Body of pancreas (tissue), 4 donors: ENCODE measurements around the gene BACH2. TPM values are rescaled to one million over a fixed set of nuclear protein-coding genes. Genes with fewer than 3 reads are reported as not detected.

Experiments used
- ATAC-seq: fragments of 150-250 bp; one replicate; pipeline ENCODE4 v1.9.1; 2016
- DNase-seq, 4 donors: peaks; one replicate each; pipeline ENCODE4 v3.0.0-alpha.2; 2019
- H3K27ac ChIP-seq, 4 donors: fragments of 200-600 bp; sonication (generic); 1 replicate in 3 of 4; 2 replicates in 1 of 4; pipeline versions ENCODE4 v1.5.1 to v1.6.1; 2016 to 2019; ENCODE audit warnings: mild to moderate bottlenecking in 1 of 4, mixed read lengths in 1 of 4, moderate library complexity in 1 of 4
- H3K27me3 ChIP-seq, 2 donors: fragments of 200-600 bp; sonication (generic); one replicate each; pipeline ENCODE4 v1.6.0; 2016; ENCODE audit warnings: mild to moderate bottlenecking in 1 of 2
- H3K36me3 ChIP-seq, 2 donors: fragments of 200-600 bp; sonication (generic); replicated peaks in 1 of 2; 2 replicates each; pipeline ENCODE4 v1.5.1; 2016; ENCODE audit warnings: low read depth in 2 of 2; ENCODE audit not compliant: insufficient read depth in 1 of 2
- H3K4me1 ChIP-seq: fragments of 200-600 bp; sonication (generic); one replicate; pipeline ENCODE4 v1.6.0; 2016
- H3K4me3 ChIP-seq, 2 donors: fragments of 200-600 bp; sonication (generic); 1 replicate in 1 of 2; 2 replicates in 1 of 2; pipeline ENCODE4 v1.5.1; 2016 to 2019
- H3K9me3 ChIP-seq, 3 donors: fragments of 200-600 bp; sonication (generic); 1 replicate in 2 of 3; 2 replicates in 1 of 3; pipeline ENCODE4 v1.5.1; 2016
- POLR2A ChIP-seq, 3 donors: fragments of 450-650 bp; IDR thresholded peaks; one replicate each; pipeline ENCODE4 v1.6.1; 2016; ENCODE audit warnings: antibody characterized with exemption in 3 of 3, mild to moderate bottlenecking in 2 of 3
- WGBS, 2 donors: methylation state at CpG; one replicate each; pipeline ENCODE4 v1.1.5; 2017; 5-methylcytosine and 5-hydroxymethylcytosine counted together
- intact Hi-C: fragments of 100-400 bp; cut with DNase I; formaldehyde crosslinking; loops from one replicate; pipeline ENCODE4 v1.15.1; 2023
- total RNA-seq, 2 donors: library from RNA; depleted of rRNA; stranded (reverse); fragments of >200 nt; gene quantifications; one replicate each; pipeline ENCODE4 v1.1.0, GENCODE V29; 2016
- TF ChIP-seq, protein P1 (sequence below), 7 experiments: fragments of 450-650 bp in 4 of 7; fragments of 200-600 bp in 3 of 7; sonication (generic) in 3 of 7; IDR thresholded peaks; one replicate each; pipeline ENCODE4 v1.5.1; 2016 to 2019; ENCODE audit warnings: antibody characterized with exemption in 7 of 7

The BACH2 gene
- total RNA-seq, 2 donors from 2014 or later = 2.1 to 3.3 TPM

GRCh38 chr6:89927791-89928550, 368.7 kb downstream of the BACH2 start:
- H3K27ac ChIP-seq = no peak overlapping the region
- H3K4me3 ChIP-seq = no peak overlapping the region
- H3K4me1 ChIP-seq = no peaks in the 10 kb centered on the region
- WGBS, 2 donors = 66 to 73% methylated on average over 6 of the region's 6 CpGs
- no peaks in the 10 kb centered on the region for H3K27me3 ChIP-seq
- DNase-seq (no peak), ATAC-seq (no peak)
- intact Hi-C loops = no loop called here
- TF ChIP-seq, protein P1, sequence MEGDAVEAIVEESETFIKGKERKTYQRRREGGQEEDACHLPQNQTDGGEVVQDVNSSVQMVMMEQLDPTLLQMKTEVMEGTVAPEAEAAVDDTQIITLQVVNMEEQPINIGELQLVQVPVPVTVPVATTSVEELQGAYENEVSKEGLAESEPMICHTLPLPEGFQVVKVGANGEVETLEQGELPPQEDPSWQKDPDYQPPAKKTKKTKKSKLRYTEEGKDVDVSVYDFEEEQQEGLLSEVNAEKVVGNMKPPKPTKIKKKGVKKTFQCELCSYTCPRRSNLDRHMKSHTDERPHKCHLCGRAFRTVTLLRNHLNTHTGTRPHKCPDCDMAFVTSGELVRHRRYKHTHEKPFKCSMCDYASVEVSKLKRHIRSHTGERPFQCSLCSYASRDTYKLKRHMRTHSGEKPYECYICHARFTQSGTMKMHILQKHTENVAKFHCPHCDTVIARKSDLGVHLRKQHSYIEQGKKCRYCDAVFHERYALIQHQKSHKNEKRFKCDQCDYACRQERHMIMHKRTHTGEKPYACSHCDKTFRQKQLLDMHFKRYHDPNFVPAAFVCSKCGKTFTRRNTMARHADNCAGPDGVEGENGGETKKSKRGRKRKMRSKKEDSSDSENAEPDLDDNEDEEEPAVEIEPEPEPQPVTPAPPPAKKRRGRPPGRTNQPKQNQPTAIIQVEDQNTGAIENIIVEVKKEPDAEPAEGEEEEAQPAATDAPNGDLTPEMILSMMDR (IDR thresholded peaks at IDR 0.05) = no peak
- no peak for TF ChIP-seq POLR2A (IDR thresholded peaks at IDR 0.05)
- H3K36me3 ChIP-seq = no peaks in the 10 kb centered on the region
- no peaks in the 10 kb centered on the region for H3K9me3 ChIP-seq

- 75 to 84% methylated on average over 5 of the region's 5 CpGs for WGBS, 2 donors
- H3K4me1 ChIP-seq = no peaks in the 10 kb centered on the region
- intact Hi-C loops = no loop called here
- H3K27me3 ChIP-seq = no peaks in the 10 kb centered on the region
- DNase-seq (no peak), ATAC-seq (no peak)
- H3K4me3 ChIP-seq = no peak overlapping the region
- no peak overlapping the region for H3K27ac ChIP-seq
- H3K36me3 ChIP-seq = no peaks in the 10 kb centered on the region
- TF ChIP-seq POLR2A (IDR thresholded peaks at IDR 0.05) = no peak
- TF ChIP-seq, protein P1 (IDR thresholded peaks at IDR 0.05) = no peak
- no peaks in the 10 kb centered on the region for H3K9me3 ChIP-seq
These were observed 369.4 kb downstream of the BACH2 start for GRCh38 chr6:89927264-89927663.

- intact Hi-C loops = no loop called here
- Histone ChIP-seq H3K4me3 (no peak overlapping the region), H3K4me1 (no peaks in the 10 kb centered on the region), H3K36me3 (no peaks in the 10 kb centered on the region), H3K27me3 (no peaks in the 10 kb centered on the region), H3K9me3 (no peaks in the 10 kb centered on the region), H3K27ac (no peak overlapping the region)
- WGBS, 2 donors = 71 to 75% methylated on average over 2 of the region's 2 CpGs
- DNase-seq (no peak), ATAC-seq (no peak)
- TF ChIP-seq POLR2A (IDR thresholded peaks at IDR 0.05) = no peak
- TF ChIP-seq, protein P1 (IDR thresholded peaks at IDR 0.05) = no peak
These were observed 370.8 kb downstream of the BACH2 start for GRCh38 chr6:89925826-89926225.

DNA sequence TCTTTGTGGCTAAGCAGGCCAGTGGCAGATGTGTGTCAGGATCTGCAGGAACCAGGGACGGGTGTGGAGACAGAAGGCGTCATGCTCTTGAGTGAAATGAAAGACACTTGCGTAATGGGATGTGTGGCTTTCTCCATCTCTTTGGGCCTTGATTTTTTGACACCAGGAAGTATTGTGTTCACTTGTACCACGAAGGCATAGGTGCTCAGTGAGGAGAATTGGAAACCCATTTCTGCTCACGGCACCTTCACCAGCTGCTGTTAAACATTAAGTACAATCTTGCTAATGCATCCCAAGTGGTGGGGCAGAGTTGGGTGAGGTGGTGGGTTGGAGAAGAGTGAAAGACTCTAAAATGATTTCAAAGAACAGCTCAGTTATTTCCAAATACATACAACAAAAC, 372.4 kb downstream of the BACH2 start:
- Histone ChIP-seq H3K4me1 (no peaks in the 10 kb centered on the region), H3K27ac (no peak overlapping the region), H3K4me3 (no peak overlapping the region), H3K36me3 (no peaks in the 10 kb centered on the region), H3K27me3 (no peaks in the 10 kb centered on the region), H3K9me3 (no peaks in the 10 kb centered on the region)
- TF ChIP-seq POLR2A (IDR thresholded peaks at IDR 0.05) = no peak
- TF ChIP-seq, protein P1 (IDR thresholded peaks at IDR 0.05) = no peak
- WGBS, 2 donors = 55 to 57% methylated on average over 5 of the region's 5 CpGs
- intact Hi-C loops = no loop called here
- DNase-seq = no peak
- ATAC-seq = no peak

DNA sequence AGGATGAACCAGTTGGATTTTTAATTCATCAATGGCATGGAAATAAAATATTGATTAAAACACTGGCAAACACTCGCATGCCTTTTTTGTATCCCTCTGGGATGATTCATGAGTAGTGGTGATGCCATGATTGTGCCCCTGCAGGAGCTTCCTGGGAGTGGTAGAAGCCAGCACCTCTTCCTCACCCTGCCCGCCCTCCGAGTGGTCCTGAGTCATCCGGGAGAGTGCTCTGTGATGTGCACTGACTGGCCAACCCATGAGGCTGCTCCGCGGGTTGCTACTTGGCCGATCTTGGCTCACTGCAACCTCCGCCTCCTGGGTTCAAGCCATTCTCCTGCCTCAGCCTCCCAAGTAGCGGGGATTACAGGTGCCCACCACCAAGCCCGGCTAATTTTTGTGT, 375.0 kb downstream of the BACH2 start:
- 80 to 84% methylated on average over 2 to 10 of the region's 10 CpGs for WGBS, 2 donors
- Histone ChIP-seq H3K9me3 (no peaks in the 10 kb centered on the region), H3K27ac (no peak overlapping the region), H3K4me3 (no peak overlapping the region), H3K36me3 (no peaks in the 10 kb centered on the region), H3K27me3 (no peaks in the 10 kb centered on the region), H3K4me1 (no peaks in the 10 kb centered on the region)
- TF ChIP-seq, protein P1 (IDR thresholded peaks at IDR 0.05) = no peak
- TF ChIP-seq POLR2A (IDR thresholded peaks at IDR 0.05) = no peak
- no peak for DNase-seq
- ATAC-seq = no peak
- intact Hi-C loops = no loop called here
